Fibroblast of skin of left quadriceps (primary cell): Measurements from ENCODE around the gene CALML5.

Experiments used
- DNase-seq, 2 experiments: peaks; one replicate each; pipeline ENCODE4 v3.0.0-alpha.2; 2013; ENCODE audit warnings: low read depth in 2 of 2

The CALML5 gene

GRCh38 chr10:5500910-5501309 lies 1.5 kb upstream of the CALML5 start:
- no peak for DNase-seq

- no peak for DNase-seq
Measured at GRCh38 chr10:5500162-5500670, 846 bp upstream of the CALML5 start.

- DNase-seq: no peak
Measured at GRCh38 chr10:5498791-5499492, 428 bp downstream of the CALML5 start.

- DNase-seq: no peak
Measured at GRCh38 chr10:5497948-5498730, 1.2 kb downstream of the CALML5 start.

GRCh38 chr10:5497289-5497688 lies 2.1 kb downstream of the CALML5 start:
- no peak for DNase-seq

GRCh38 chr10:5496261-5497250 lies 2.8 kb downstream of the CALML5 start:
- DNase-seq: no peak

- DNase-seq: no peak
Measured at GRCh38 chr10:5494611-5495010, 4.8 kb downstream of the CALML5 start.

GRCh38 chr10:5493691-5494090 lies 5.7 kb downstream of the CALML5 start:
- no peak for DNase-seq

GRCh38 chr10:5492929-5493576 lies 6.3 kb downstream of the CALML5 start:
- DNase-seq: no peak

- no peak for DNase-seq
Measured at GRCh38 chr10:5492322-5492855, 7.0 kb downstream of the CALML5 start.

GRCh38 chr10:5491477-5491876 lies 7.9 kb downstream of the CALML5 start:
- no peak for DNase-seq

GRCh38 chr10:5490698-5491464 lies 8.5 kb downstream of the CALML5 start:
- no peak for DNase-seq

- no peak for DNase-seq
Measured at GRCh38 chr10:5490032-5490431, 9.3 kb downstream of the CALML5 start.

GRCh38 chr10:5488272-5489161 lies 10.9 kb downstream of the CALML5 start:
- DNase-seq: no peak

- no peak for DNase-seq
Measured at GRCh38 chr10:5486853-5487235, 12.5 kb downstream of the CALML5 start.

- no peak for DNase-seq
Measured at GRCh38 chr10:5485948-5486852, 13.2 kb downstream of the CALML5 start.

GRCh38 chr10:5485290-5485689 lies 14.1 kb downstream of the CALML5 start:
- no peak for DNase-seq

GRCh38 chr10:5484205-5484604 lies 15.2 kb downstream of the CALML5 start:
- DNase-seq: no peak
